Measurements from ENCODE around the gene SCARF2.
A peak's percentile ranks its signal among the peaks of the same experiment; 100 is the strongest.

Gene SCARF2

GRCh38 chr22:20430101-20430719 lies 7.4 kb downstream of the SCARF2 start:
- DNase-seq (ENCODE audit: low spot score in 2 of 2) (no peak), ATAC-seq (ENCODE audit: low read depth) (no peak)
- Mint-ChIP-seq H3K27me3 (peaks cover 26% of the 10 kb centered on the region), H3K4me3 (peak overlapping the region; percentile 92), H3K27ac (no peak overlapping the region), H3K4me1 (peaks cover 8% of the 10 kb centered on the region), H3K9me3 (no peaks in the 10 kb centered on the region), H3K36me3 (peaks cover 2% of the 10 kb centered on the region)

GRCh38 chr22:20429254-20430100 lies 8.1 kb downstream of the SCARF2 start:
- H3K27ac Mint-ChIP-seq, result no peak overlapping the region
- H3K36me3 Mint-ChIP-seq, result peaks cover 2% of the 10 kb centered on the region
- DNase-seq (ENCODE audit: low spot score in 2 of 2) (peak; percentile 64 to 76), ATAC-seq (ENCODE audit: low read depth) (peak; percentile 72)
- H3K4me3 Mint-ChIP-seq, result peak overlapping the region; percentile 92
- peaks cover 22% of the 10 kb centered on the region for H3K27me3 Mint-ChIP-seq
- H3K4me1 Mint-ChIP-seq, result peaks cover 6% of the 10 kb centered on the region
- no peaks in the 10 kb centered on the region for H3K9me3 Mint-ChIP-seq

- Mint-ChIP-seq H3K9me3 (no peaks in the 10 kb centered on the region), H3K27me3 (peaks cover 22% of the 10 kb centered on the region)
- no peak for ATAC-seq (ENCODE audit: low read depth)
Measured at GRCh38 chr22:20428496-20429253, 8.9 kb downstream of the SCARF2 start.

GRCh38 chr22:20427945-20428417 lies 9.6 kb downstream of the SCARF2 start:
- Mint-ChIP-seq H3K9me3 (no peaks in the 10 kb centered on the region), H3K36me3 (peaks cover 4% of the 10 kb centered on the region), H3K4me1 (peaks cover 6% of the 10 kb centered on the region), H3K27me3 (peaks cover 26% of the 10 kb centered on the region), H3K4me3 (no peak overlapping the region), H3K27ac (no peak overlapping the region)
- no peak for ATAC-seq (ENCODE audit: low read depth)
- no peak for DNase-seq (ENCODE audit: low spot score in 2 of 2)

More at GRCh38 chr22:20428496-20429253, 8.9 kb downstream of the SCARF2 start:
- Mint-ChIP-seq H3K36me3 (peaks cover 2% of the 10 kb centered on the region), H3K4me1 (peaks cover 6% of the 10 kb centered on the region), H3K4me3 (peak overlapping the region; percentile 92), H3K27ac (no peak overlapping the region)
- DNase-seq (ENCODE audit: low spot score in 2 of 2), result no peak

- Mint-ChIP-seq H3K27me3 (peaks cover 26% of the 10 kb centered on the region), H3K9me3 (no peaks in the 10 kb centered on the region), H3K27ac (no peak overlapping the region), H3K4me3 (peak overlapping the region; percentile 34), H3K4me1 (peaks cover 6% of the 10 kb centered on the region), H3K36me3 (peaks cover 4% of the 10 kb centered on the region)
- ATAC-seq (ENCODE audit: low read depth) (no peak), DNase-seq (ENCODE audit: low spot score in 2 of 2) (no peak)
Measured at GRCh38 chr22:20427104-20427944, 10.3 kb downstream of the SCARF2 start.

GRCh38 chr22:20426259-20426615 lies 11.4 kb downstream of the SCARF2 start:
- peaks cover 6% of the 10 kb centered on the region for H3K4me1 Mint-ChIP-seq
- H3K4me3 Mint-ChIP-seq, result no peak overlapping the region
- H3K9me3 Mint-ChIP-seq, result no peaks in the 10 kb centered on the region
- ATAC-seq (ENCODE audit: low read depth), result no peak
- H3K36me3 Mint-ChIP-seq, result peaks cover 4% of the 10 kb centered on the region
- no peak for DNase-seq (ENCODE audit: low spot score in 2 of 2)
- no peak overlapping the region for H3K27ac Mint-ChIP-seq
- H3K27me3 Mint-ChIP-seq, result peaks cover 21% of the 10 kb centered on the region

GRCh38 chr22:20425566-20426258 lies 11.9 kb downstream of the SCARF2 start:
- DNase-seq (ENCODE audit: low spot score in 2 of 2) (no peak), ATAC-seq (ENCODE audit: low read depth) (no peak)
- H3K4me3 Mint-ChIP-seq, result no peak overlapping the region
- H3K36me3 Mint-ChIP-seq, result peaks cover 4% of the 10 kb centered on the region
- H3K27me3 Mint-ChIP-seq, result peaks cover 21% of the 10 kb centered on the region
- no peaks in the 10 kb centered on the region for H3K9me3 Mint-ChIP-seq
- H3K27ac Mint-ChIP-seq, result no peak overlapping the region
- H3K4me1 Mint-ChIP-seq, result peaks cover 6% of the 10 kb centered on the region

- ATAC-seq (ENCODE audit: low read depth) (no peak), DNase-seq (ENCODE audit: low spot score in 2 of 2) (no peak)
- Mint-ChIP-seq H3K4me3 (peak overlapping the region; percentile 69), H3K36me3 (peaks cover 4% of the 10 kb centered on the region), H3K27ac (no peak overlapping the region), H3K9me3 (no peaks in the 10 kb centered on the region), H3K4me1 (peaks cover 6% of the 10 kb centered on the region), H3K27me3 (peaks cover 21% of the 10 kb centered on the region)
Measured at GRCh38 chr22:20424932-20425565, 12.6 kb downstream of the SCARF2 start.

- H3K36me3 Mint-ChIP-seq, result peaks cover 4% of the 10 kb centered on the region
- H3K4me3 Mint-ChIP-seq, result peak overlapping the region; percentile 69
- H3K4me1 Mint-ChIP-seq, result peaks cover 6% of the 10 kb centered on the region
- H3K27me3 Mint-ChIP-seq, result peaks cover 21% of the 10 kb centered on the region
- no peak overlapping the region for H3K27ac Mint-ChIP-seq
- DNase-seq (ENCODE audit: low spot score in 2 of 2), result no peak
- H3K9me3 Mint-ChIP-seq, result no peaks in the 10 kb centered on the region
- no peak for ATAC-seq (ENCODE audit: low read depth)
Measured at GRCh38 chr22:20424568-20424931, 13.1 kb downstream of the SCARF2 start.

- Mint-ChIP-seq H3K9me3 (no peaks in the 10 kb centered on the region), H3K4me3 (no peak overlapping the region), H3K36me3 (peaks cover 4% of the 10 kb centered on the region), H3K27me3 (peaks cover 23% of the 10 kb centered on the region), H3K4me1 (peaks cover 5% of the 10 kb centered on the region), H3K27ac (no peak overlapping the region)
- ATAC-seq (ENCODE audit: low read depth) (no peak), DNase-seq (ENCODE audit: low spot score in 2 of 2) (no peak)
Measured at GRCh38 chr22:20423906-20424551, 13.6 kb downstream of the SCARF2 start.

- peaks cover 20% of the 10 kb centered on the region for H3K27me3 Mint-ChIP-seq
- ATAC-seq (ENCODE audit: low read depth), result no peak
- no peak for DNase-seq (ENCODE audit: low spot score in 2 of 2)
- H3K27ac Mint-ChIP-seq, result no peak overlapping the region
- H3K4me3 Mint-ChIP-seq, result no peak overlapping the region
- peaks cover 2% of the 10 kb centered on the region for H3K4me1 Mint-ChIP-seq
- peaks cover 4% of the 10 kb centered on the region for H3K36me3 Mint-ChIP-seq
- H3K9me3 Mint-ChIP-seq, result no peaks in the 10 kb centered on the region
Measured at GRCh38 chr22:20423008-20423905, 14.4 kb downstream of the SCARF2 start.
